Stimulated activated CD8-positive, alpha-beta memory T cell treated with anti-CD3 and anti-CD28 coated beads, Interleukin-4, amount 100 ng/mL, for 4 hours (primary cell): ENCODE results near the gene ZNF275.
"Not testable (repeated sequence)": the region's sequence is repeated elsewhere in the genome, so short reads cannot be mapped to it uniquely, and the experiment has no call there.

Source experiments
- DNase-seq, 2 donors: peaks; one replicate each; pipeline ENCODE4 v3.0.0-alpha.2; 2020; ENCODE audit warnings: low read depth in 2 of 2, low spot score in 1 of 2

Gene ZNF275

GRCh38 chrX:153353416-153353815, 19.5 kb downstream of the ZNF275 start:
- DNase-seq = no peak

GRCh38 chrX:153357877-153358276, 23.9 kb downstream of the ZNF275 start:
- DNase-seq = no peak

GRCh38 chrX:153361781-153362397, 27.9 kb downstream of the ZNF275 start:
- DNase-seq = no peak

- no peak for DNase-seq
Observed at GRCh38 chrX:153365670-153366069, 31.7 kb downstream of the ZNF275 start.

- no peak for DNase-seq
Observed at GRCh38 chrX:153366119-153366518, 32.2 kb downstream of the ZNF275 start.

GRCh38 chrX:153366878-153367538, 33.1 kb downstream of the ZNF275 start:
- no peak for DNase-seq

GRCh38 chrX:153370293-153371055, 36.5 kb downstream of the ZNF275 start:
- no peak for DNase-seq

- no peak for DNase-seq
Observed at GRCh38 chrX:153371256-153371655, 37.3 kb downstream of the ZNF275 start.

- DNase-seq = no peak
Observed at GRCh38 chrX:153372949-153373348, 39.0 kb downstream of the ZNF275 start.

GRCh38 chrX:153374426-153374825, 40.5 kb downstream of the ZNF275 start:
- no peak for DNase-seq

- DNase-seq = no peak
Observed at GRCh38 chrX:153375571-153375970, 41.6 kb downstream of the ZNF275 start.

- DNase-seq = no peak
Observed at GRCh38 chrX:153377727-153378126, 43.8 kb downstream of the ZNF275 start.

- no peak for DNase-seq
Observed at GRCh38 chrX:153378607-153379006, 44.7 kb downstream of the ZNF275 start.

- DNase-seq = no peak
Observed at GRCh38 chrX:153379508-153379907, 45.6 kb downstream of the ZNF275 start.

GRCh38 chrX:153379971-153380581, 46.1 kb downstream of the ZNF275 start:
- DNase-seq = no peak

GRCh38 chrX:153380691-153381090, 46.7 kb downstream of the ZNF275 start:
- no peak for DNase-seq

GRCh38 chrX:153381684-153382532, 48.0 kb downstream of the ZNF275 start:
- DNase-seq = no peak

GRCh38 chrX:153382563-153383482, 48.9 kb downstream of the ZNF275 start:
- DNase-seq = no peak

GRCh38 chrX:153384390-153384789, 50.4 kb downstream of the ZNF275 start:
- DNase-seq = no peak

- not testable (repeated sequence) for DNase-seq
Observed at GRCh38 chrX:153384973-153385372, 51.0 kb downstream of the ZNF275 start.
